Liver (tissue), 9 donors: ENCODE measurements around the gene EXD3. TPM values are rescaled to one million over a fixed set of nuclear protein-coding genes. Genes with fewer than 3 reads are reported as not detected.

ENCODE experiments used
- DNase-seq: peaks from one replicate; pipeline ENCODE4 v3.0.0-alpha.2; 2017; ENCODE audit warnings: low spot score
- H3K27ac ChIP-seq, 2 donors: one replicate each; pipeline ENCODE4 v1.7.0; 2013; ENCODE audit warnings: inconsistent platforms in 2 of 2, low read length in 2 of 2, control low read depth in 1 of 2, low read depth in 1 of 2, mild to moderate bottlenecking in 1 of 2
- H3K27me3 ChIP-seq, 4 donors: one replicate each; pipeline versions ENCODE4 v1.6.1 to v1.7.0; 2013; ENCODE audit warnings: low read length in 3 of 4, inconsistent platforms in 1 of 4, mild to moderate bottlenecking in 1 of 4, moderate library complexity in 1 of 4; ENCODE audit not compliant: control insufficient read depth in 4 of 4, insufficient read depth in 4 of 4
- H3K36me3 ChIP-seq, 4 donors: one replicate each; pipeline versions ENCODE4 v1.6.1 to v1.7.0; 2013; ENCODE audit warnings: low read length in 3 of 4, mild to moderate bottlenecking in 3 of 4, low read depth in 1 of 4, moderate library complexity in 1 of 4; ENCODE audit not compliant: control insufficient read depth in 4 of 4, insufficient read depth in 3 of 4
- H3K4me1 ChIP-seq, 4 donors: one replicate each; pipeline versions ENCODE4 v1.6.1 to v1.7.0; 2013; ENCODE audit warnings: low read length in 3 of 4, mild to moderate bottlenecking in 3 of 4, moderate library complexity in 1 of 4; ENCODE audit not compliant: control insufficient read depth in 4 of 4, insufficient read depth in 4 of 4
- H3K4me3 ChIP-seq, 3 donors: one replicate each; pipeline versions ENCODE4 v1.6.1 to v1.7.0; 2013; ENCODE audit warnings: low read length in 3 of 3, control low read depth in 1 of 3, low read depth in 1 of 3, mild to moderate bottlenecking in 1 of 3
- H3K9ac ChIP-seq, 2 donors: one replicate each; pipeline ENCODE4 v1.7.0; 2013; ENCODE audit warnings: low read length in 2 of 2, mild to moderate bottlenecking in 2 of 2, moderate library complexity in 2 of 2, control low read depth in 1 of 2, low read depth in 1 of 2
- H3K9me3 ChIP-seq, 4 donors: one replicate each; pipeline versions ENCODE4 v1.6.1 to v1.7.0; 2013; ENCODE audit warnings: low read length in 3 of 4; ENCODE audit not compliant: control insufficient read depth in 4 of 4
- ATF3 ChIP-seq: IDR thresholded peaks from 2 replicates; pipeline ENCODE4 v1.6.1; 2016; ENCODE audit warnings: antibody characterized with exemption
- CTCF ChIP-seq: fragments of 150-350 bp; IDR thresholded peaks from 2 replicates; pipeline ENCODE4 v1.5.1; 2017; ENCODE audit warnings: improper control_type of control experiment, low read depth, low read length; ENCODE audit not compliant: missing input control
- EGR1 ChIP-seq, 2 donors: IDR thresholded peaks; 2 replicates each; pipeline ENCODE4 v1.6.1; 2016 to 2018; ENCODE audit warnings: antibody characterized with exemption in 2 of 2, low read depth in 2 of 2
- FOXA2 ChIP-seq: IDR thresholded peaks from 2 replicates; pipeline ENCODE4 v1.6.1; 2016; ENCODE audit warnings: antibody characterized with exemption
- GABPA ChIP-seq, 2 donors: IDR thresholded peaks in 1 of 2; conservative IDR thresholded peaks in 1 of 2; 2 replicates each; pipeline ENCODE4 v1.6.1; 2016; ENCODE audit warnings: antibody characterized with exemption in 2 of 2, mild to moderate bottlenecking in 1 of 2, moderate library complexity in 1 of 2
- HNF4A ChIP-seq, 2 donors: conservative IDR thresholded peaks; 2 replicates each; pipeline ENCODE4 v1.6.1; 2016; ENCODE audit warnings: antibody characterized with exemption in 2 of 2, mild to moderate bottlenecking in 2 of 2
- HNF4G ChIP-seq: IDR thresholded peaks from 2 replicates; pipeline ENCODE4 v1.6.1; 2016; ENCODE audit warnings: antibody characterized with exemption
- JUND ChIP-seq, 2 donors: IDR thresholded peaks; 2 replicates each; pipeline ENCODE4 v1.6.1; 2016; ENCODE audit warnings: antibody characterized with exemption in 2 of 2
- MAX ChIP-seq: IDR thresholded peaks from 2 replicates; pipeline ENCODE4 v1.6.1; 2016; ENCODE audit warnings: antibody characterized with exemption
- NR2F2 ChIP-seq: IDR thresholded peaks from 2 replicates; pipeline ENCODE4 v1.6.1; 2016; ENCODE audit warnings: antibody characterized with exemption
- RAD21 ChIP-seq, 2 donors: IDR thresholded peaks; 2 replicates each; pipeline ENCODE4 v1.6.1; 2016; ENCODE audit warnings: antibody characterized with exemption in 2 of 2, mild to moderate bottlenecking in 2 of 2
- REST ChIP-seq: IDR thresholded peaks from 2 replicates; pipeline ENCODE4 v1.6.1; 2016; ENCODE audit warnings: antibody characterized with exemption, mild to moderate bottlenecking
- RXRA ChIP-seq, 2 donors: IDR thresholded peaks; 2 replicates each; pipeline ENCODE4 v1.6.1; 2017 to 2018; ENCODE audit warnings: antibody characterized with exemption in 2 of 2, mild to moderate bottlenecking in 1 of 2
- SP1 ChIP-seq: IDR thresholded peaks from 2 replicates; pipeline ENCODE4 v1.6.1; 2018; ENCODE audit warnings: antibody characterized with exemption, mild to moderate bottlenecking
- TAF1 ChIP-seq: conservative IDR thresholded peaks from 2 replicates; pipeline ENCODE4 v1.6.1; 2016; ENCODE audit warnings: antibody characterized with exemption, mild to moderate bottlenecking
- YY1 ChIP-seq: IDR thresholded peaks from 2 replicates; pipeline ENCODE4 v1.6.1; 2016; ENCODE audit warnings: antibody characterized with exemption, mild to moderate bottlenecking
- ZBTB33 ChIP-seq: IDR thresholded peaks from 2 replicates; pipeline ENCODE4 v1.6.1; 2016; ENCODE audit warnings: antibody characterized with exemption
- WGBS: extraction: QIAGEN DNeasy Blood & Tissue Kit; methylation state at CpG from one replicate; pipeline ENCODE4 v1.1.7; 2013; 5-methylcytosine and 5-hydroxymethylcytosine counted together
- polyA plus RNA-seq, 2 donors: library from polyadenylated mRNA; stranded (reverse) in 1 of 2; unstranded in 1 of 2; fragments of 200-250 nt in 1 of 2; fragments of >200 nt in 1 of 2; fragmentation: Nextera tagmentation in 1 of 2; extraction: Ambion mirVana in 1 of 2; gene quantifications; one replicate each; pipeline versions ENCODE4 v1.2.1 to v1.2.3, GENCODE V29; 2013 to 2015
- total RNA-seq, 2 donors: library from RNA; depleted of rRNA; stranded (reverse); fragments of >200 nt; gene quantifications; one replicate each; pipeline ENCODE4 v1.2.3, GENCODE V29; 2014
- donor health status: healthy.
- donor health status: healthy.
- donor health status: healthy.
- donor health status: healthy.
- donor health status: healthy.

EXD3 gene
- total and polyA plus RNA-seq, 4 donors: 2.5 to 6.7 (median 3.7) TPM

- Histone ChIP-seq H3K36me3 (peaks cover 0 to 5% (median 0%) of the 10 kb centered on the region in 4 donors), H3K4me1 (no peaks in the 10 kb centered on the region), H3K9me3 (no peaks in the 10 kb centered on the region), H3K27me3 (no peaks in the 10 kb centered on the region), H3K9ac (no peak overlapping the region), H3K4me3 (no peak overlapping the region), H3K27ac (no peak overlapping the region)
- TF ChIP-seq GABPA (IDR thresholded peaks at IDR 0.05 in 1 of 2, conservative IDR thresholded peaks at IDR 0.05 in 1 of 2): no peak
- TF ChIP-seq HNF4A (conservative IDR thresholded peaks at IDR 0.05): no peak
- no peak for TF ChIP-seq FOXA2
- TF ChIP-seq REST: no peak
- TF ChIP-seq CTCF: no peak
- no peak for TF ChIP-seq HNF4G
- TF ChIP-seq RXRA (IDR thresholded peaks at IDR 0.05): no peak
- TF ChIP-seq ZBTB33: no peak
- no peak for TF ChIP-seq YY1
- no peak for TF ChIP-seq EGR1 (IDR thresholded peaks at IDR 0.05; ENCODE audit: low read depth in 2 of 2)
- TF ChIP-seq MAX: no peak
- TF ChIP-seq SP1: no peak
- no peak for TF ChIP-seq ATF3
- TF ChIP-seq RAD21 (IDR thresholded peaks at IDR 0.05): no peak
- no peak for TF ChIP-seq JUND (IDR thresholded peaks at IDR 0.05)
- TF ChIP-seq NR2F2: no peak
- no peak for TF ChIP-seq TAF1
- 95% methylated on average over 37 of the region's 37 CpGs for WGBS
- DNase-seq: no peak
Observed at GRCh38 chr9:137374131-137374845, 48.7 kb downstream of the EXD3 start.
